DOHH2 (cell line): ENCODE data around the gene HOATZ.

Source experiments
- H3F3A ChIP-seq: fragments of 200-600 bp; sonication (generic), shearing (Covaris generic); 2 replicates; pipeline ENCODE4 v1.6.0; 2016; ENCODE audit warnings: antibody characterized with exemption, mild to moderate bottlenecking; ENCODE audit not compliant: control insufficient read depth, insufficient read depth
- H3K27ac ChIP-seq: fragments of 200-600 bp; sonication (generic); 2 replicates; pipeline ENCODE4 v1.5.1; 2014; ENCODE audit warnings: low read depth, mild to moderate bottlenecking, low read length, moderate library complexity
- H3K27me3 ChIP-seq: fragments of 200-600 bp; sonication (generic); 2 replicates; pipeline ENCODE4 v1.6.1; 2014; ENCODE audit warnings: mild to moderate bottlenecking, low read length, mixed read lengths; ENCODE audit not compliant: control insufficient read depth
- H3K36me3 ChIP-seq: fragments of 200-600 bp; sonication (generic); 2 replicates; pipeline ENCODE4 v1.6.1; 2014; ENCODE audit warnings: mild to moderate bottlenecking, low read length, moderate library complexity, mixed read lengths; ENCODE audit not compliant: control insufficient read depth
- H3K4me1 ChIP-seq: fragments of 200-600 bp; sonication (generic); 2 replicates; pipeline ENCODE4 v1.6.1; 2014; ENCODE audit warnings: mild to moderate bottlenecking, low read length, mixed read lengths; ENCODE audit not compliant: control insufficient read depth
- H3K4me2 ChIP-seq: fragments of 200-600 bp; sonication (generic); 2 replicates; pipeline ENCODE4 v1.6.0; 2014; ENCODE audit warnings: mild to moderate bottlenecking, low read length, moderate library complexity
- H3K4me3 ChIP-seq: fragments of 200-600 bp; sonication (generic); 2 replicates; pipeline ENCODE4 v1.5.1; 2014; ENCODE audit warnings: mild to moderate bottlenecking, low read length, mixed read lengths
- H3K79me2 ChIP-seq: fragments of 200-600 bp; sonication (generic); 2 replicates; pipeline ENCODE4 v1.6.1; 2014; ENCODE audit warnings: mild to moderate bottlenecking, low read length, mixed read lengths; ENCODE audit not compliant: control insufficient read depth
- H3K9me2 ChIP-seq: fragments of 200-600 bp; sonication (generic); replicated peaks from 2 replicates; pipeline ENCODE4 v1.6.1; 2014; ENCODE audit warnings: mild to moderate bottlenecking, low read length, mixed read lengths; ENCODE audit not compliant: control insufficient read depth
- H3K9me3 ChIP-seq: fragments of 200-600 bp; sonication (generic); 2 replicates; pipeline ENCODE4 v1.6.1; 2014; ENCODE audit warnings: antibody characterized with exemption, low read length, mixed read lengths; ENCODE audit not compliant: control insufficient read depth, insufficient read depth
- H4K20me1 ChIP-seq: fragments of 200-600 bp; sonication (generic); 2 replicates; pipeline ENCODE4 v1.6.0; 2014; ENCODE audit warnings: low read depth, mild to moderate bottlenecking, antibody characterized with exemption, low read length, moderate library complexity; ENCODE audit not compliant: control insufficient read depth, insufficient read depth
- EZH2phosphoT487 ChIP-seq: fragments of 200-600 bp; sonication (generic); IDR thresholded peaks from 2 replicates; pipeline ENCODE4 v1.6.1; 2017; ENCODE audit warnings: borderline replicate concordance, mild to moderate bottlenecking, antibody characterized with exemption, low read length, moderate library complexity, mixed read lengths
- TF ChIP-seq, protein P1 (sequence below): fragments of 200-600 bp; sonication (generic); IDR thresholded peaks from one replicate; pipeline ENCODE4 v1.5.1; 2014; ENCODE audit warnings: antibody characterized with exemption, mild to moderate bottlenecking, low read depth, low read length; ENCODE audit not compliant: poor library complexity, severe bottlenecking

The HOATZ gene

GRCh38 chr11:111542606-111543275, 28.2 kb downstream of the HOATZ start:
- Histone ChIP-seq H4K20me1 (no peaks in the 10 kb centered on the region), H3K9me3 (no peaks in the 10 kb centered on the region), H3K27ac (no peak overlapping the region), H3K4me1 (no peaks in the 10 kb centered on the region), H3K9me2 (no peaks in the 10 kb centered on the region), H3K4me3 (no peak overlapping the region), H3K79me2 (no peaks in the 10 kb centered on the region), H3F3A (no peaks in the 10 kb centered on the region), H3K4me2 (no peak overlapping the region), H3K27me3 (peaks cover 52% of the 10 kb centered on the region), H3K36me3 (no peaks in the 10 kb centered on the region)
- no peak for TF ChIP-seq EZH2phosphoT487
- TF ChIP-seq, protein P1, sequence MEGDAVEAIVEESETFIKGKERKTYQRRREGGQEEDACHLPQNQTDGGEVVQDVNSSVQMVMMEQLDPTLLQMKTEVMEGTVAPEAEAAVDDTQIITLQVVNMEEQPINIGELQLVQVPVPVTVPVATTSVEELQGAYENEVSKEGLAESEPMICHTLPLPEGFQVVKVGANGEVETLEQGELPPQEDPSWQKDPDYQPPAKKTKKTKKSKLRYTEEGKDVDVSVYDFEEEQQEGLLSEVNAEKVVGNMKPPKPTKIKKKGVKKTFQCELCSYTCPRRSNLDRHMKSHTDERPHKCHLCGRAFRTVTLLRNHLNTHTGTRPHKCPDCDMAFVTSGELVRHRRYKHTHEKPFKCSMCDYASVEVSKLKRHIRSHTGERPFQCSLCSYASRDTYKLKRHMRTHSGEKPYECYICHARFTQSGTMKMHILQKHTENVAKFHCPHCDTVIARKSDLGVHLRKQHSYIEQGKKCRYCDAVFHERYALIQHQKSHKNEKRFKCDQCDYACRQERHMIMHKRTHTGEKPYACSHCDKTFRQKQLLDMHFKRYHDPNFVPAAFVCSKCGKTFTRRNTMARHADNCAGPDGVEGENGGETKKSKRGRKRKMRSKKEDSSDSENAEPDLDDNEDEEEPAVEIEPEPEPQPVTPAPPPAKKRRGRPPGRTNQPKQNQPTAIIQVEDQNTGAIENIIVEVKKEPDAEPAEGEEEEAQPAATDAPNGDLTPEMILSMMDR, result no peak

- H3K4me1 ChIP-seq, result peaks cover 11% of the 10 kb centered on the region
- no peak overlapping the region for H3K27ac ChIP-seq
- no peaks in the 10 kb centered on the region for H3F3A ChIP-seq
- no peaks in the 10 kb centered on the region for H3K9me3 ChIP-seq
- no peaks in the 10 kb centered on the region for H3K79me2 ChIP-seq
- peaks cover 5% of the 10 kb centered on the region; the same call in 1 of the 2 replicates for H3K27me3 ChIP-seq
- no peaks in the 10 kb centered on the region for H3K9me2 ChIP-seq
- H3K4me2 ChIP-seq, result no peak overlapping the region
- H4K20me1 ChIP-seq, result no peaks in the 10 kb centered on the region
- no peak for TF ChIP-seq EZH2phosphoT487
- TF ChIP-seq, protein P1, result no peak
- H3K36me3 ChIP-seq, result no peaks in the 10 kb centered on the region
- no peak overlapping the region for H3K4me3 ChIP-seq
Measured at GRCh38 chr11:111548525-111548924, 33.9 kb downstream of the HOATZ start.

- Histone ChIP-seq H4K20me1 (no peaks in the 10 kb centered on the region), H3K4me2 (no peak overlapping the region), H3K9me3 (no peaks in the 10 kb centered on the region), H3F3A (no peaks in the 10 kb centered on the region), H3K9me2 (no peaks in the 10 kb centered on the region), H3K36me3 (no peaks in the 10 kb centered on the region), H3K4me1 (peaks cover 11% of the 10 kb centered on the region), H3K27ac (no peak overlapping the region), H3K27me3 (peaks cover 5% of the 10 kb centered on the region; the same call in 1 of the 2 replicates), H3K79me2 (no peaks in the 10 kb centered on the region), H3K4me3 (no peak overlapping the region)
- TF ChIP-seq EZH2phosphoT487, result no peak
- TF ChIP-seq, protein P1, result no peak
Measured at GRCh38 chr11:111549196-111549868, 34.8 kb downstream of the HOATZ start.
